ENCODE measurements around the gene SNAP23.

SNAP23 gene

GRCh38 chr15:42575188-42576039, 80.0 kb downstream of the SNAP23 start, which contains the start of gene STARD9:
TSS of gene STARD9 (plus strand) at chr15:42575606. CDS start at chr15:42575716, 110 bp downstream.
- H3K4me1 ChIP-seq: no peaks in the 10 kb centered on the region
- no peaks in the 10 kb centered on the region for H3K36me3 ChIP-seq (ENCODE audit: control insufficient read depth, insufficient read depth, low read length)
- TF ChIP-seq CTCF (IDR thresholded peaks at IDR 0.05): no peak
- no peaks in the 10 kb centered on the region for H3K9me3 ChIP-seq (ENCODE audit: control insufficient read depth, low read length)
- peak within 1 kb of the TSS; percentile 75 for H2AFZ ChIP-seq
- H3K4me3 ChIP-seq (ENCODE audit: low read depth, low read length): peak within 1 kb of the TSS; percentile 43
- no peak within 1 kb of the TSS for H3K9ac ChIP-seq
- H3K79me2 ChIP-seq: no peaks in the 10 kb centered on the region
- no peak within 1 kb of the TSS for H3K27ac ChIP-seq
- H3K4me2 ChIP-seq (ENCODE audit: low read length): peak within 1 kb of the TSS; percentile 83
- H3K27me3 ChIP-seq (ENCODE audit: control insufficient read depth, insufficient read depth, low read length): no peaks in the 10 kb centered on the region

DNA sequence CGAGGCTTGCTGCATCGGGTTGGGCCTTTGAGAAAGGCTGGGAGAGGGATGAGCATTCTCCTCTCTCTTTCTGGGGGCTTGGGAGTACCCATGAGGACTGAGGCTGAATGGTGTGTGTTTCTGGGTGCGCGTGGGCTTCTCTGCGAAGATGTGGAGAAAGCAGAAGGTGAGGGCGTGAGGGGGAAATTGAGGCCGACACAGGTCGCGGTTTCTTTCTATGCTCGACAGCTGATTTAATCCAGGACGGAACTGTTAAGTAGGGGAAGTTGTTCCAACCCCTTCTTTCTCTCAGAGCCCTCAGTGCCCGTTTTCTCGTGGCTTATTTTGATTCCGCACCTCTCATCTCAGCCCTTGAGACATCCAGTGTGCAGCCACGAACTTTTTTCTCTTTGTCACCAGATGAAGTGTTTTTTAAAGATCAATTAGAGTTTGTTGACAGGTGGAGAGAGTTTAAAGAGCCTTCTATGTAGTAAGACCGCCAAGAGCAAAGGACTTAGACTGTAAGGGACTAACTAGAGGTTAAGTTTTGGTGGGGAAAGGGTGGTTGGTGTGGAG, 80.7 kb downstream of the SNAP23 start:
- Histone ChIP-seq H3K4me2 (ENCODE audit: low read length) (peak overlapping the region; percentile 83), H3K4me3 (ENCODE audit: low read depth, low read length) (peak overlapping the region; percentile 43), H3K27ac (no peak overlapping the region), H3K36me3 (ENCODE audit: control insufficient read depth, insufficient read depth, low read length) (no peaks in the 10 kb centered on the region), H3K4me1 (no peaks in the 10 kb centered on the region), H3K9me3 (ENCODE audit: control insufficient read depth, low read length) (no peaks in the 10 kb centered on the region), H3K79me2 (no peaks in the 10 kb centered on the region), H3K9ac (no peak overlapping the region), H2AFZ (peak overlapping the region; percentile 75), H3K27me3 (ENCODE audit: control insufficient read depth, insufficient read depth, low read length) (no peaks in the 10 kb centered on the region)
- no peak for TF ChIP-seq CTCF (IDR thresholded peaks at IDR 0.05)

DNA sequence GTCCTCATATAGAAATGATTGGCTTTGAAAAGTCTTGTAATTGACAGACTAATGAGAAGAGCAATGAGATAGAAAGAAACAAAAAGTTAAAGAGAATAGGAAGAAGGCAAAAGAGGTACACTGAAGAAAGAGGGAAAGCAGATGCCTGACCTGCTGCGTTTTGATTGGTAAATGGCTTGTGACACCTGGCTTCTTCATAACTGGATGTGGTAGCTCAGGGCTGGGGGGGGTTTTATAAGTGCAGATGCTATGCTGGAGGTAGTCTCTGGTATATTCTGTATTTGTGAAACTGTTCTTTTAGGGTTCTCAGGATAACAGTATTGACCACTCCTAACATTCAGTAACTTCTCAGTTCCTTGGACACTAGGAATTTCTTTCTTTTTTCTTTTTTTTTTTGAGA, 81.3 kb downstream of the SNAP23 start:
- no peak overlapping the region for H2AFZ ChIP-seq
- peak overlapping the region; percentile 83 for H3K4me2 ChIP-seq (ENCODE audit: low read length)
- H3K9ac ChIP-seq: no peak overlapping the region
- no peak for TF ChIP-seq CTCF (IDR thresholded peaks at IDR 0.05)
- no peaks in the 10 kb centered on the region for H3K79me2 ChIP-seq
- H3K27ac ChIP-seq: no peak overlapping the region
- no peaks in the 10 kb centered on the region for H3K9me3 ChIP-seq (ENCODE audit: control insufficient read depth, low read length)
- no peak overlapping the region for H3K4me3 ChIP-seq (ENCODE audit: low read depth, low read length)
- no peaks in the 10 kb centered on the region for H3K4me1 ChIP-seq
- no peaks in the 10 kb centered on the region for H3K36me3 ChIP-seq (ENCODE audit: control insufficient read depth, insufficient read depth, low read length)
- H3K27me3 ChIP-seq (ENCODE audit: control insufficient read depth, insufficient read depth, low read length): no peaks in the 10 kb centered on the region

DNA sequence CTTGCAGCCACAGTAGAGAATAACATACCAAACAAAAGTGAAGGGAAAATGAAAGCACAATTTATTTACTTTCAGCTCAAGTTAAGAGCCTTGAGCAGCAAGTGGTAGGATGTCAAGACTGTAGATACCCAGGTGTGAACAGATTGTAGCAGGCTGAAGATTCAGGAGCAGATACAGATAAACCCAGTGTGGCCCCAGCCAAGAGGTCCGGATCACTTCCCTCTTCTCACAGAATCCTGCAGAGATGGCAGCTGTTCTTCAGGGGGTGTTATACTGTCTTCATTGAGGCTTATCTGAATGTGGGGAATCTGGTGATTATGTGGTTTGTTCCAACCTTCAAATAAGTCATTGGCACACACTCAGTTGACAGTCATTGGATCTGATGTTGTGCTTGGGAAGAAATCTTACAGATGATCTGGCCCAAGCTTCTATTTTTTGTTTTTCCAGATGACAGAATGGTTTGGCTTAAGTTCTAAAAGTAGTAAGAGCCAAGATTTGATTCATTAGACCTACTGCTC, 82.1 kb downstream of the SNAP23 start:
- Histone ChIP-seq H3K4me2 (ENCODE audit: low read length) (no peak overlapping the region), H3K36me3 (ENCODE audit: control insufficient read depth, insufficient read depth, low read length) (no peaks in the 10 kb centered on the region), H3K9me3 (ENCODE audit: control insufficient read depth, low read length) (no peaks in the 10 kb centered on the region), H3K27ac (no peak overlapping the region), H3K27me3 (ENCODE audit: control insufficient read depth, insufficient read depth, low read length) (no peaks in the 10 kb centered on the region), H3K4me3 (ENCODE audit: low read depth, low read length) (no peak overlapping the region), H3K79me2 (no peaks in the 10 kb centered on the region), H3K9ac (no peak overlapping the region), H3K4me1 (no peaks in the 10 kb centered on the region), H2AFZ (no peak overlapping the region)
- no peak for TF ChIP-seq CTCF (IDR thresholded peaks at IDR 0.05)
